Measurements from ENCODE around the gene SFXN4. TPM values are rescaled to one million over a fixed set of nuclear protein-coding genes. Genes with fewer than 3 reads are reported as not detected.

Gene SFXN4
- total and polyA plus RNA-seq, 2 of the 13 experiments (the other 11 are each of a cell fraction or from before 2014, with no cell fraction given), result 47.7 to 64.9 TPM

- TF ChIP-seq CSRNP2 (CRISPR knock-in tag; conservative IDR thresholded peaks at IDR 0.05; ENCODE audit: low read depth), result no peak
- no peak for TF ChIP-seq CREB1 (IDR thresholded peaks at IDR 0.05)
- TF ChIP-seq CREB1 (CRISPR knock-in tag; IDR thresholded peaks at IDR 0.05), result no peak
- TF ChIP-seq SSRP1 (CRISPR knock-in tag; IDR thresholded peaks at IDR 0.05), result no peak
- TF ChIP-seq NR2F6 (IDR thresholded peaks at IDR 0.05), result peak; percentile 72
- peak; percentile 96 for TF ChIP-seq NR2F6 (CRISPR knock-in tag; IDR thresholded peaks at IDR 0.05)
- 0 out of 2 replicates have a peak, but pooled peaks have one; percentile 24 for TF ChIP-seq HNF1B (CRISPR knock-in tag; IDR thresholded peaks at IDR 0.05)
- TF ChIP-seq SP5 (CRISPR knock-in tag; IDR thresholded peaks at IDR 0.05; ENCODE audit: borderline replicate concordance, low read depth), result peak; percentile 79
- no peak for TF ChIP-seq ETS1 (CRISPR knock-in tag; IDR thresholded peaks at IDR 0.05)
- no peak for TF ChIP-seq SRSF1 (optimal IDR thresholded peaks at IDR 0.05; ENCODE audit: low read depth, low read length)
- TF ChIP-seq SRY (CRISPR knock-in tag; IDR thresholded peaks at IDR 0.05), result peak; percentile 81
- peak; percentile 72 for TF ChIP-seq ZNF580 (CRISPR knock-in tag; IDR thresholded peaks at IDR 0.05; ENCODE audit: borderline replicate concordance, low read depth)
- peak; percentile 100 for TF ChIP-seq ZNF205 (CRISPR knock-in tag; IDR thresholded peaks at IDR 0.05)
- TF ChIP-seq JUNB (CRISPR knock-in tag; IDR thresholded peaks at IDR 0.05; ENCODE audit: borderline replicate concordance), result no peak
- peak; percentile 94 for TF ChIP-seq ZFX (CRISPR knock-in tag; IDR thresholded peaks at IDR 0.05; ENCODE audit: low read depth)
- TF ChIP-seq RFXAP (CRISPR knock-in tag; IDR thresholded peaks at IDR 0.05; ENCODE audit: borderline replicate concordance), result peak; percentile 49; the same call in 1 of the 2 replicates
- no peak for TF ChIP-seq ZNF296 (CRISPR knock-in tag; conservative IDR thresholded peaks at IDR 0.05)
- peak; percentile 84; the same call in 1 of the 2 replicates for TF ChIP-seq KAT7 (CRISPR knock-in tag; IDR thresholded peaks at IDR 0.05; ENCODE audit: borderline replicate concordance)
- TF ChIP-seq THAP11 (CRISPR knock-in tag; IDR thresholded peaks at IDR 0.05), result peak; percentile 54; the same call in 1 of the 2 replicates
- TF ChIP-seq HMGXB4 (CRISPR knock-in tag; IDR thresholded peaks at IDR 0.05; ENCODE audit: borderline replicate concordance in 1 of 2, low read depth in 1 of 2), result peak; percentile 72 to 82; a peak in 2 of 4 replicates
- TF ChIP-seq KDM5A (IDR thresholded peaks at IDR 0.05; ENCODE audit: borderline replicate concordance, low read length), result peak; percentile 49; the same call in 1 of the 2 replicates
- peak; percentile 39 for TF ChIP-seq CREBL2 (CRISPR knock-in tag; IDR thresholded peaks at IDR 0.05; ENCODE audit: borderline replicate concordance)
- TF ChIP-seq ZNF292 (CRISPR knock-in tag; IDR thresholded peaks at IDR 0.05; ENCODE audit: borderline replicate concordance, low read depth), result 0 out of 2 replicates have a peak, but pooled peaks have one; percentile 15
Observed at GRCh38 chr10:119165171-119166117, at the start of gene SFXN4 (continued).
